NCI-H2196 treated with DMSO at 0.1 percent for 48 hours (cell line): Measurements from ENCODE around the gene MYO9A.

ENCODE experiments used
- DNase-seq: peaks from one replicate; lab custom pipeline; 2025; ENCODE audit not compliant: unreplicated experiment; lab: John Stamatoyannopoulos, UW

MYO9A gene

GRCh38 chr15:71812966-71813722, 304.8 kb downstream of the MYO9A start:
- no peak for DNase-seq

GRCh38 chr15:71811752-71812735, 305.9 kb downstream of the MYO9A start:
- no peak for DNase-seq

GRCh38 chr15:71811036-71811736, 306.8 kb downstream of the MYO9A start:
- no peak for DNase-seq

- no peak for DNase-seq
These were observed 307.5 kb downstream of the MYO9A start, which contains the start of gene NR2E3 for GRCh38 chr15:71810256-71811035. NR2E3 (plus strand) TSS chr15:71810554; CDS start chr15:71810744, 190 bp downstream.

GRCh38 chr15:71809346-71809745, 308.6 kb downstream of the MYO9A start:
- no peak for DNase-seq

GRCh38 chr15:71808311-71809020, 309.5 kb downstream of the MYO9A start:
- DNase-seq = no peak

- no peak for DNase-seq
These were observed 310.3 kb downstream of the MYO9A start for GRCh38 chr15:71807691-71808091.

GRCh38 chr15:71807125-71807629, 310.8 kb downstream of the MYO9A start:
- DNase-seq = no peak

GRCh38 chr15:71806452-71806931, 311.5 kb downstream of the MYO9A start:
- DNase-seq = no peak

GRCh38 chr15:71804695-71805470, 313.1 kb downstream of the MYO9A start:
- DNase-seq = no peak

GRCh38 chr15:71804226-71804625, 313.7 kb downstream of the MYO9A start:
- DNase-seq = no peak

GRCh38 chr15:71802770-71803169, 315.2 kb downstream of the MYO9A start:
- no peak for DNase-seq

- no peak for DNase-seq
These were observed 315.9 kb downstream of the MYO9A start for GRCh38 chr15:71801935-71802655.

- DNase-seq = no peak
These were observed 316.9 kb downstream of the MYO9A start for GRCh38 chr15:71800835-71801745.

GRCh38 chr15:71800190-71800589, 317.8 kb downstream of the MYO9A start:
- no peak for DNase-seq

- no peak for DNase-seq
These were observed 319.3 kb downstream of the MYO9A start for GRCh38 chr15:71798641-71799040.

GRCh38 chr15:71792521-71792920, 325.4 kb downstream of the MYO9A start:
- no peak for DNase-seq
